Neuronal stem cell (in vitro differentiated cells): ENCODE data around the gene NT5C3A.
"Not testable (repeated sequence)": the region's sequence is repeated elsewhere in the genome, so short reads cannot be mapped to it uniquely, and the experiment has no call there.

Experiments
- DNase-seq: peaks from one replicate; pipeline ENCODE4 v3.0.0-alpha.2; 2013; ENCODE audit warnings: low spot score
- H2AFZ ChIP-seq: one replicate; pipeline ENCODE4 v1.6.1; 2013; ENCODE audit warnings: mild to moderate bottlenecking, low read length, inconsistent platforms
- H2AK5ac ChIP-seq: 2 replicates; pipeline ENCODE4 v1.6.1; 2013; ENCODE audit warnings: low read depth, mild to moderate bottlenecking, inconsistent platforms, low read length, moderate library complexity, mixed read lengths
- H2BK120ac ChIP-seq: 2 replicates; pipeline ENCODE4 v1.6.1; 2013; ENCODE audit warnings: low read depth, mild to moderate bottlenecking, inconsistent platforms, low read length, moderate library complexity, mixed read lengths
- H2BK12ac ChIP-seq: one replicate; pipeline ENCODE4 v1.6.1; 2013; ENCODE audit warnings: low read length, inconsistent platforms
- H2BK15ac ChIP-seq: 2 replicates; pipeline ENCODE4 v1.6.1; 2013; ENCODE audit warnings: mild to moderate bottlenecking, low read length, inconsistent platforms, mixed read lengths
- H2BK5ac ChIP-seq: one replicate; pipeline ENCODE4 v1.6.1; 2013; ENCODE audit warnings: inconsistent platforms, mild to moderate bottlenecking, low read length, moderate library complexity
- H3K14ac ChIP-seq: one replicate; pipeline ENCODE4 v1.6.1; 2013; ENCODE audit warnings: low read length, inconsistent platforms
- H3K18ac ChIP-seq: 2 replicates; pipeline ENCODE4 v1.6.1; 2013; ENCODE audit warnings: low read length, inconsistent platforms
- H3K23ac ChIP-seq: 2 replicates; pipeline ENCODE4 v1.6.1; 2013; ENCODE audit warnings: low read depth, mild to moderate bottlenecking, mixed read lengths, low read length, inconsistent platforms; ENCODE audit not compliant: poor library complexity
- H3K27ac ChIP-seq: replicated peaks from 3 replicates; pipeline ENCODE4 v1.5.1; 2013; ENCODE audit warnings: low read length, inconsistent platforms
- H3K27me3 ChIP-seq, 3 experiments: 2 replicates each; pipeline ENCODE4 v1.6.1; 2013; ENCODE audit warnings: low read length in 3 of 3, mild to moderate bottlenecking in 2 of 3, inconsistent platforms in 1 of 3, low read depth in 1 of 3, mixed read lengths in 1 of 3, moderate library complexity in 1 of 3; ENCODE audit not compliant: control insufficient read depth in 3 of 3, insufficient read depth in 3 of 3
- H3K36me3 ChIP-seq, 2 donors: replicated peaks in 1 of 2; 2 replicates each; pipeline ENCODE4 v1.6.1; 2013; ENCODE audit warnings: low read length in 2 of 2; ENCODE audit not compliant: control insufficient read depth in 2 of 2, insufficient read depth in 2 of 2
- H3K4ac ChIP-seq: 2 replicates; pipeline ENCODE4 v1.6.1; 2013; ENCODE audit warnings: inconsistent platforms, mild to moderate bottlenecking, low read length, moderate library complexity
- H3K4me1 ChIP-seq, 2 donors: 1 replicate in 1 of 2; 2 replicates in 1 of 2; pipeline ENCODE4 v1.6.1; 2013; ENCODE audit warnings: low read length in 2 of 2, low read depth in 1 of 2; ENCODE audit not compliant: control insufficient read depth in 2 of 2, insufficient read depth in 1 of 2
- H3K4me2 ChIP-seq: one replicate; pipeline ENCODE4 v1.6.1; 2013; ENCODE audit warnings: mild to moderate bottlenecking, low read length, inconsistent platforms; ENCODE audit not compliant: insufficient read depth, poor library complexity, severe bottlenecking
- H3K4me3 ChIP-seq, 2 donors: 2 replicates each; pipeline ENCODE4 v1.5.1; 2013; ENCODE audit warnings: low read length in 2 of 2, mild to moderate bottlenecking in 2 of 2, inconsistent platforms in 1 of 2, moderate library complexity in 1 of 2
- H3K79me1 ChIP-seq: one replicate; pipeline ENCODE4 v1.6.1; 2013; ENCODE audit warnings: low read depth, mild to moderate bottlenecking, inconsistent platforms, low read length, moderate library complexity
- H3K9ac ChIP-seq: one replicate; pipeline ENCODE4 v1.6.1; 2013; ENCODE audit warnings: mild to moderate bottlenecking, low read depth, low read length, inconsistent platforms; ENCODE audit not compliant: poor library complexity
- H3K9me3 ChIP-seq, 2 donors: replicated peaks in 1 of 2; 2 replicates each; pipeline versions ENCODE3 to v1.6.1; 2013; ENCODE audit warnings: low read length in 2 of 2, mild to moderate bottlenecking in 2 of 2, inconsistent platforms in 1 of 2, low read depth in 1 of 2, mixed read lengths in 1 of 2, moderate library complexity in 1 of 2; ENCODE audit not compliant: control insufficient read depth in 2 of 2, insufficient read depth in 1 of 2
- H4K8ac ChIP-seq: one replicate; pipeline ENCODE4 v1.6.1; 2013; ENCODE audit warnings: low read depth, mild to moderate bottlenecking, inconsistent platforms, low read length, moderate library complexity
- H4K91ac ChIP-seq: one replicate; pipeline ENCODE4 v1.6.1; 2013; ENCODE audit warnings: low read length, low read depth, mild to moderate bottlenecking, inconsistent platforms; ENCODE audit not compliant: poor library complexity
- WGBS, 2 donors: extraction: QIAGEN DNeasy Blood & Tissue Kit; methylation state at CpG; one replicate each; pipeline ENCODE4 v1.1.7; 2013; ENCODE audit warnings: missing lambda C conversion rate in 2 of 2, mixed read lengths in 1 of 2; ENCODE audit not compliant: insufficient read length in 2 of 2, insufficient replicate concordance in 1 of 2; ENCODE audit errors: extremely low coverage in 2 of 2; 5-methylcytosine and 5-hydroxymethylcytosine counted together

Gene NT5C3A

GRCh38 chr7:33024189-33024757 lies 38.3 kb downstream of the NT5C3A start:
- H2BK15ac ChIP-seq = no peak overlapping the region
- no peak overlapping the region for H3K23ac ChIP-seq
- H3K14ac ChIP-seq = no peak overlapping the region
- WGBS, 2 donors = no CpG with 5 or more reads among the region's 4 CpGs
- H3K4me2 ChIP-seq = no peak overlapping the region
- no peak overlapping the region for H3K4ac ChIP-seq
- no peaks in the 10 kb centered on the region for H3K4me1 ChIP-seq
- H2AFZ ChIP-seq = no peak overlapping the region
- H3K36me3 ChIP-seq = peaks cover 4 to 90% of the 10 kb centered on the region in 2 donors
- no peak overlapping the region for H2BK12ac ChIP-seq
- H3K79me1 ChIP-seq = no peaks in the 10 kb centered on the region
- no peak overlapping the region for H4K8ac ChIP-seq
- no peak overlapping the region for H4K91ac ChIP-seq
- H3K27me3 ChIP-seq = no peaks in the 10 kb centered on the region
- H2BK120ac ChIP-seq = no peak overlapping the region
- H3K27ac ChIP-seq = no peak overlapping the region
- H3K4me3 ChIP-seq = no peak overlapping the region
- no peak overlapping the region for H3K9ac ChIP-seq
- no peak for DNase-seq
- no peak overlapping the region for H2AK5ac ChIP-seq
- no peak overlapping the region for H3K18ac ChIP-seq
- no peak overlapping the region for H2BK5ac ChIP-seq
- H3K9me3 ChIP-seq = no peaks in the 10 kb centered on the region

GRCh38 chr7:33012364-33012763 lies 50.2 kb downstream of the NT5C3A start:
- H4K91ac ChIP-seq = no peak overlapping the region
- H3K4ac ChIP-seq = no peak overlapping the region
- DNase-seq = no peak

GRCh38 chr7:33009734-33010133 lies 52.8 kb downstream of the NT5C3A start:
- Histone ChIP-seq H3K18ac (no peak overlapping the region), H3K9me3 (no peaks in the 10 kb centered on the region), H3K4me2 (no peak overlapping the region), H3K14ac (no peak overlapping the region), H2BK5ac (no peak overlapping the region), H2AK5ac (no peak overlapping the region), H2BK120ac (no peak overlapping the region), H2BK12ac (no peak overlapping the region), H3K27me3 (no peaks in the 10 kb centered on the region), H3K4ac (no peak overlapping the region), H3K9ac (no peak overlapping the region), H3K27ac (no peak overlapping the region), H3K4me1 (no peaks in the 10 kb centered on the region), H3K23ac (no peak overlapping the region), H3K4me3 (no peak overlapping the region), H2BK15ac (no peak overlapping the region), H2AFZ (no peak overlapping the region), H3K36me3 (peaks cover 3 to 32% of the 10 kb centered on the region in 2 donors), H4K91ac (no peak overlapping the region), H4K8ac (no peak overlapping the region), H3K79me1 (no peaks in the 10 kb centered on the region)
- WGBS, 2 donors = no CpG with 5 or more reads among the region's 2 CpGs
- no peak for DNase-seq

More at GRCh38 chr7:33012364-33012763, 50.2 kb downstream of the NT5C3A start:
- H4K8ac ChIP-seq = no peak overlapping the region
- no peak overlapping the region for H3K14ac ChIP-seq
- H3K9me3 ChIP-seq = no peaks in the 10 kb centered on the region
- no peak overlapping the region for H3K27ac ChIP-seq
- H3K23ac ChIP-seq = no peak overlapping the region
- H3K4me2 ChIP-seq = no peak overlapping the region
- no peaks in the 10 kb centered on the region for H3K4me1 ChIP-seq
- H3K27me3 ChIP-seq = no peaks in the 10 kb centered on the region
- H3K79me1 ChIP-seq = no peaks in the 10 kb centered on the region
- no peak overlapping the region for H2AK5ac ChIP-seq
- H3K36me3 ChIP-seq = peaks cover 9 to 58% of the 10 kb centered on the region in 2 donors
- H2BK15ac ChIP-seq = no peak overlapping the region
- no peak overlapping the region for H3K18ac ChIP-seq
- no peak overlapping the region for H2AFZ ChIP-seq
- no peak overlapping the region for H2BK120ac ChIP-seq
- no peak overlapping the region for H2BK12ac ChIP-seq
- H3K9ac ChIP-seq = no peak overlapping the region
- no peak overlapping the region for H2BK5ac ChIP-seq
- H3K4me3 ChIP-seq = no peak overlapping the region

GRCh38 chr7:33005690-33006089 lies 56.9 kb downstream of the NT5C3A start:
- not testable (repeated sequence) for H3K27ac ChIP-seq, H2AFZ ChIP-seq, H3K4me2 ChIP-seq, H3K9ac ChIP-seq, H3K79me1 ChIP-seq, H3K18ac ChIP-seq, H2BK120ac ChIP-seq, H3K23ac ChIP-seq, H3K4me1 ChIP-seq, H4K8ac ChIP-seq, H4K91ac ChIP-seq, H3K14ac ChIP-seq, H3K27me3 ChIP-seq, H2BK12ac ChIP-seq, H3K36me3 ChIP-seq, H3K4ac ChIP-seq, H3K4me3 ChIP-seq, DNase-seq, H3K9me3 ChIP-seq, H2BK15ac ChIP-seq, H2BK5ac ChIP-seq, H2AK5ac ChIP-seq
- no CpG with 5 or more reads among the region's 4 CpGs for WGBS, 2 donors
